Right forelimb (tissue), 1 donor: Measurements from ENCODE around the gene TMSB4Y.

ENCODE experiments used
- DNase-seq: peaks from one replicate; pipeline ENCODE4 v3.0.0-alpha.2; 2018

TMSB4Y gene

GRCh38 chrY:13703568-13703968 is at the start of gene TMSB4Y:
Gene TMSB4Y, plus strand, starts transcription at chrY:13703899.
- DNase-seq, result peak; percentile 79

DNA sequence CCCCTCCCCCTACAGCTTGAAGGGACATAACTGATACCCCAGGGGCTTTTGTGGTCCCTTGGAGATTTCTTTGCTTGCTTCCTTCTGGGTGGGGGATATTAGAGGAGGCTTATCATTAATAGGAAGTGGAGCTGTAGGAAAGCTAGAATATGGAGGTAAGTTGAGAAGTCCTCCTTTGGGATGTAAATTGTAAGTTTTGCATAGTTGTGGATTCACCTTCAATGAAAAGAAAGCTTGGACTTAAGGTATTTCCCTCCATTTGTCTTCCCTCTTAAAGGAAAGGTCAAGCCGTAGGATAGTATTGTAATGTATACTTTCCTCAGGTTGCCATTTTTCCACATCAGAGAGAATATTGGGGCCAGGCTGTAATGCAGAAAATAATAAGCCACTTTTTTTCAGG is 39.5 kb upstream of the TMSB4Y start:
- DNase-seq, result no peak

DNA sequence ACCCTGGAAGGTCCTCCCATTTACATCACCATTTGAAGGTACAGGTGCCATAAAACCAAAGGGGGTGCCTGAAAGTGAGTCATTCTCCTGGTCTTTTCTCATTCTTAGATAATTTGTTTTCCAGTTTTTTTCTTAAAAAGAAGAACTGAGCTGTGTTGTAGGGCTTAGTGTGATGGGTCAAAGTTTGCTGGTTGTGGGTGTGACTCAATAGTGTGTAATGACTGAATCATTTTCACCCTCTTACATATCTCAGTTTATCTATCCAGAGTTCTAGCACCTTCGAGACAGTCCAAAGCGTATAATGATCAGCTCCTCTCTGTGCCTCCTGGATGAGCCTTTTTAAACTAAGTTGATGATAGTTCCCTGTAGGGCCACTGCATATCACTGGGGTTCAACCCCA is 32.6 kb upstream of the TMSB4Y start:
- no peak for DNase-seq

GRCh38 chrY:13702276-13702675 is 1.4 kb upstream of the TMSB4Y start:
- no peak for DNase-seq

GRCh38 chrY:13704121-13704930 is 627 bp downstream of the TMSB4Y start:
- peak; percentile 64 for DNase-seq

DNA sequence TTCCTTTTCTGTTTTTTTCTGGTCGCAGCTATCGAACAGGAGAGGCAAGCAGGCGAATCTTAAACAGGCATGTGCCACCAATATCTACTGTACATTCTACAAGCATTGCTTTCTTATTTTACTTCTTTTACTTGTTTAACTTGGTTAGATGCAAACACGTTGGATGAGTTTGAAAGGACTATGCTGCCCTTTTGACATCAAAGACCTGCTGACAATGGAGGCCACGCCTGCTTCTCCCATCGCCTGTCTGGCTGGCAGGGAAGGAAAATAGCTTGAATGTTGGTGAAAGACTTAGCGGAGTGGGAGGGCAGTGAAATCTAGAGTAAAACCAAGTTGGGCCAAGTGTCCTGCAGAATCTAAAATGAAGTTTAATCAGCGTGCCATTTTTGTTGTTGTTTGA is 1.5 kb downstream of the TMSB4Y start:
- DNase-seq, result no peak

DNA sequence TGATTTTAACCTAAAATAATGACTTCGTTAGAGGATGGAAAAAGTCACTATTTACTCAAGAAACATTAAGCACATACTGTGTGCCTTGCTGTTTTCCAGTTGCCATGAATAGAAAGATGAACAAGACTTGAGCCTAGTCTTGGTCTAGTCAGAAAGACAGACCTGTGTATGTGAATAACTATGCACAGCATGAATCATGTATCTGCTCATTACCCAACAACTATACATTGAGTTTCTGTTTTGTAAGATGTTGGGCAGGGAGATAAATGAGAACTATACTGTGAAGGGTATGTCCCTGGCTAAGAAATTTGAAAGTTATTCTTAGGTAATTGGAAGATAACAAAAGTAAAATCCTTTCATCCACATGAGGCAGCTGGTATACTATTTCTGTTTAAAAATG is 4.3 kb downstream of the TMSB4Y start:
- no peak for DNase-seq

DNA sequence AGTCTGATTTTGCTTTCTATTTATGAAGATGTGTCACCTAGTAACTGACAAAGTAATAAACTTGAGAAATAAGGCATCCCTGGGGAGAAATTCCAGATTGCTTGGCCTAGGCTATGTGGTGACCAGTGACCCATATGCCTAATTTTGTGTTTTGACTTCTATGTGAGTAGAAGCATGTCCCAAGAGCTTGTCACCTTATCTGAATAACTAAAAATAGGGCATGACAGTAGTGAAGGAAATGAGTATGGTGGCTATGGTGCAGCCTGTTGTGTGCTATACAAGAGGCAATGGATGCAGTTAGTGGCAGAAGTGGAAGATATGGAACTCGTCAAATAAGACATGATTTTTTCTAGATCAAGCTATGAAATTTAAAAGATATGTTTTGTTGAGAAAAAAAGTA is 15.3 kb downstream of the TMSB4Y start:
- no peak for DNase-seq

DNA sequence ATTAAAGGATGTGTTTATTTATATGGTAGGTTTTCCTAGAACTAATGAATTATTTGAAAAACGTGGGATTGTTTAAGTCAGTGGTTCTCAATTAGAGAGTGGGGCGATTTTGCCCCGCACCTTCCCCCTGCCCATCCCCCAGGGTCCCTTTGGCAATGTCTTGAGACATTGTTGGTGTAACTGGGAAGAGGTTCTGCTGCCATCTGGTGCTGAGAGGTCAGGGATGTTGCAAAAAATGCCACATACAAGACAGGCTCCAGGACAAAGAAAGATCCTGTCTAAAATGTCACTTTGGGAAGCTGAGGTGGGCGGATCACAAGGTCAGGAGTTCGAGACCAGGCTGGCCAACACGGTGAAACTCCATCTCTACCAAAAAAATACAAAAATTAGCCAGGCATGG is 25.8 kb downstream of the TMSB4Y start:
- DNase-seq, result no peak

DNA sequence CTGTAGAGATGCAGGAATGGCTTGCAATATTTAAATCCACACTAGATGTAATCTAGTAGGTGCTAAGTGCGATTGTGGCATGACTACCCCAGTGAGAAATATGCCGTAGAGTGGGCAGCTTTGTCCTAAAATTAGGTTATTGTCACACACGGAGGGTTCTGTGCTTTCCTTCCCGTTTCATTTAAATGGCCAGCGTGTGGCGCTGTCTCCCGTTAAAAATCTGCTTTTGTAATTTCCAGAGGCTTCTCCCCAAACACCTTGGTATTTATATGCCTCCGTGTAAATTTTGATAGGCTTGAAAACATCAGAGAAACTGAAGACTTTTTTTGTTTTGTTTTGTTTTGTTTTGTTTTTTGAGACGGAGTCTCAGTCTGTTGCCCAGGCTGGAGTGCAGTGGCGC is 34.9 kb downstream of the TMSB4Y start:
- peak; percentile 50 for DNase-seq

GRCh38 chrY:13751289-13752071 is 47.8 kb downstream of the TMSB4Y start:
- DNase-seq, result peak; percentile 48

- DNase-seq, result no peak
These were observed 51.0 kb downstream of the TMSB4Y start for GRCh38 chrY:13754661-13755060.
